NCI-H1694 treated with DMSO at 0.1 percent for 48 hours (cell line): Measurements from ENCODE around the gene COL4A1.
"Not testable (repeated sequence)": the region's sequence is repeated elsewhere in the genome, so short reads cannot be mapped to it uniquely, and the experiment has no call there.

Experiments used
- DNase-seq: peaks from one replicate; lab custom pipeline; 2025; lab: John Stamatoyannopoulos, UW

Gene COL4A1

DNA sequence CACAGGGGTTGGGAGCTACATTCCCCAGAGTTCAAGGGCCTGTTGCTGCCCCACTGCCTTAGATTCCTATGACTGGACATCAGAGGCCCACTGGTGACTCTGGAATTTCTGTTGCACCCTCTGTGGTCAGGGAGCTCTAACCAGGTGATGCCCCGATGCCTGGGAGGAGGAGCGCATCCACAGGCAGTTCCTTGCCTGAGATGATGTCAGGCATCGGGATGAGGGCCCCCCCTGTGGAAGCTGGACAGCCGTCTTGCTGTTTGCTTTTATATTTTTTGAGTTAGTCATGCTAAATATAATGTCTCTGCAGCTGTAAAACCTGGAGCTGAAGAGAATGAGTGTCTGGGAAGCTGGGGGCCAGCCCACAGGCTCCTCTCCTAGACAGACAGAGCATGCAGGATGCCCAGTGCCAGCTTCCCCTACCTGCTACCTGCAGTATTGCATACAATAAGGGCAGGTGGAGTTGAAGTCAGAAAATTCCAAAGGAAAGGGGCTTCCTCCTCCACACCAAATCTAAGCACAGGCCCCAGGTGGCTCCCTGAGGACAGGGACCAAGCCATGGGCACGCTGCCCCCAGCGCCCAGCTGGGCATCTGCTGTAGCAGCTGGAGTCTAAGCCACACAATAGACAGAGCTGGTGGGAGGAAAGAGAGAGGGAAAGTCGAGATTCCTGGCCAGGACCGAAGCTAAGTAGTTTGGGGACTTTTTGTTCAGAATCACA is 16.4 kb upstream of the COL4A1 start:
- DNase-seq, result no peak

DNA sequence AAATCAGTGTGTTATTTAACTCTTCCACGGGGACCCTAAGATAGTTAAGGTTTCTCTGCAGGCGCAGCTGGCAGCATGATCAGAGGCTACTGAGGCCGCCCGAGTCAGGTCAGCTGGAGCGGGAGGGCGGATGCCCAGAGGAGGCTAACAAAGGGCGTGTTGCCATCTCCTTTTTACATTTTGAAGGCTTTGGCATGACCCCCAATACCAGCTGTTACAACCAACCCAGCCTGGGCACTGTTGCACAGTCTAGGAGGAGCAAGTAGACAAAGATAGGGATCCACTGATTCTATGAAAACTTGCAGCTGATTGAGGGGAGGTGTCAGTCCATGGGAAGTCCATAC is 15.8 kb upstream of the COL4A1 start:
- no peak for DNase-seq

DNA sequence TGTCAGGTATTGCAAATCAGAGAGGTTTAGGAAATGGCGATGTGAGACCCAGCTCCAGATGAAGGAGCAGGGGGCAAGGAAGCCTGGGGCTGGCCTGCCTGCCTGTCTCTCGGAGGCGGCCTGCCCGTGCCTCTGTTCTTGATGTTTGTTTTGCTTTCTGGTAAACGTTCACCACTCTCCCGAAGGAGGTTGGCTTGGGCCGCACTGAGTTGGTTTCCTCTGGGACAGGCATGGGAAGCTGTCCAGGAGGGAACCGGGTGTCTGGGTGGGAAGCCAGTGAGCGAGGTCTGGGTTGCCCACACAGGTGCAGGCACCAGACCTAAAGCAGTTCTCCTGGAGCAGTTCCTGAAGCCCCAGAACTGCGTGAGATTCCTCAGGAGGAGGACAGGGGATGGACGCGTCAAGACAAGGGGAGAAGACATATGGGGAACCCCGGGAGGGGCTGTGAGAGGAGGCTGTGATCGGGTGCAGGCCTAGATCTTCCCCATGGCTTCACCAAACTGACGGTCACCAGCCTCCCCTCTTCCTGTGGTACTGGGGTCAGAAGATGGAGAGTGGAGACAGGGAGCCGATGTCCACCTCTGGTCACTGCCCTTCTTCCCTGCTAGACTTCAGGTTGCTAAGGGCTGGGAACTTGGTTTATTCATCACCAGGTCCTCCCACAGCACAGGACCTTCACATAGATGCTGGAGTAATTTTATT is 15.3 kb upstream of the COL4A1 start:
- no peak for DNase-seq

DNA sequence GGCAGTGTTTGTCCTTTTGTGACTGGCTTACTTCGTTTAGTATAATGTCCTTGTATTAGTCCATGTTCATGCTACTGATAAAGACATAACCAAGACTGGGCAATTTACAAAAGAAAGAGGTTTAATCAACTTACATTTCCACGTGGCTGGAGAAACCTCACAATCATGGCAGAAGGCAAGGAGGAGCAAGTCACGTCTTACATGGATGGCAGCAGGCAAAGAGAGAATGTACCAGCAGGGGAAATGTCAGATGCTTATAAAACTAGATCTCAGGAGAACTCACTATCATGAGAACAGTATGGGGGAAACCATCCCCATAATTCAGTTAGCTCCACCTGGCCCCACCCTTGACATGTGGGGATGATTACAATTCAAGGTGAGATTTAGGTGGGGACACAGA is 14.6 kb upstream of the COL4A1 start:
- DNase-seq, result not testable (repeated sequence)

GRCh38 chr13:110320645-110321044 is 13.7 kb upstream of the COL4A1 start:
- no peak for DNase-seq

GRCh38 chr13:110319774-110320509 is 13.0 kb upstream of the COL4A1 start:
- no peak for DNase-seq

DNA sequence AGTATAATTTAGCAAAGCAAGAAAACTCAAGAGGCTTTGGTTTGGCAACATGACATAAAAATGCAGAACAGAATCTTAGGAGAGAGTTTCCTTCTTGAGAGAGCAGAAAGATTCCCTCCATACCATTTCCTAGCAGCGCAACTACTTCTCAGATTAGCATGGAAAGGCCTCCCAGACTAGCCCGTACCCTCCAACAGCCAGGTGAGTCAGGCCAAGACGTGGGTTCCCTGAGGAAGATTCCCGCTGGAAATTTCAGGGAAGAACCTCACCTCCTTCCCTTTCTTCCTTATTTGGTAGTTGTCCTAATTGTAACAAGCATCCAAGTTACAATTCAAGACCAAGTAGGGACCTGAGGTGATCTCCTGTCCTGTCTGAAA is 12.4 kb upstream of the COL4A1 start:
- no peak for DNase-seq

- no peak for DNase-seq
Measured at GRCh38 chr13:110318920-110319319, 12.0 kb upstream of the COL4A1 start.

DNA sequence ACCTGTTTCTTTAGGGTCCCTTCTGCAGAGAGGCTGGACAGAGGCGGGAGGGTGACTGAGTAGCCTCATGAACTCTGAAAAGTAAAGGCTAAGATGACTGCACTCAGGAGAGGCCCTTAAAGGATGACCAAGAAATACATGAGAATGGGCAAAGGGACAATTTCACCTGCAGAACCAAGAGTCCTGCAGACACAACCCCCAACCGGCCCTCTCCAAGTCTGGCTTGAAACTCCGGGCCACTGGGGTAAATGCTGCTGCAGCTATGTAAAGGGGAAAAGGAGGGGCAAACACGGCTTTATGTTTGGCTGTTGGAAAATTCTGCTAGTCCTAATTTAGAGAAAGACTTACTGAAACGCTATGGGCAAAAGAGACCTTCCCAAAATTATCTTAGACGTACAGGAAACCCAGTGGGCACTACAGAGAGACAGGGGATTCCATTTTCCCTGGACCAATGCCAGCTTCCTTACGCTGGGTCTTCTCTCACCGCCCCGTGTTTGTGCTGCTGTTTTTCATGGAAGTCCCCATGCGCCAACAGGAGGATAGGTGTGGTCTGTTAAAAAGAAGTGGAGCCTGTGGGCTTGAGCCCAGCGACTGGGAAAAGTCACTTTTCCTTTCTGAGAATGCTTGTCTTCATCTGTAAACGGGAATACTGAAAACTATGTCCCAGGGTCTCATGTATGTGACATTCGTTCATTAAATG is 10.7 kb upstream of the COL4A1 start:
- no peak for DNase-seq

GRCh38 chr13:110317093-110317492 is 10.1 kb upstream of the COL4A1 start:
- no peak for DNase-seq

DNA sequence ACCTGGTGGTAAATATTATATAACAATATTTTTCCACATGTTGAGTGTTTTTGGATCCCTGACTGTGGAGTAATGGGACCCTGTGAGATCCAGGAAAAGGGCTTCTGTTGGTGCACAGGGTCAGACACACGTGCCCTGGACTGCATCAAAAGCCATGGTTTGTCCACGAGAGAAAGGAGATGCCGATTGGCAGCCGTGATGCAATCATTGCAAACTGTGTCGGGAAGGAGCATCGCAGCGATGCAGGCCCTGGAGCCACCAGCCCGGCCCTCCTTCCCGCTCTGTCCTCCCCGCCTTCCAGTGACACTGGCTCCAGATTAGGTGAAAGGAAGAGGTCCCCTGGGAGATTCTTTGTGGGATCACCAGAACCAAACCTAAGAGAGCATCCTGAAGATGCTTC is 9.2 kb upstream of the COL4A1 start:
- DNase-seq, result no peak

DNA sequence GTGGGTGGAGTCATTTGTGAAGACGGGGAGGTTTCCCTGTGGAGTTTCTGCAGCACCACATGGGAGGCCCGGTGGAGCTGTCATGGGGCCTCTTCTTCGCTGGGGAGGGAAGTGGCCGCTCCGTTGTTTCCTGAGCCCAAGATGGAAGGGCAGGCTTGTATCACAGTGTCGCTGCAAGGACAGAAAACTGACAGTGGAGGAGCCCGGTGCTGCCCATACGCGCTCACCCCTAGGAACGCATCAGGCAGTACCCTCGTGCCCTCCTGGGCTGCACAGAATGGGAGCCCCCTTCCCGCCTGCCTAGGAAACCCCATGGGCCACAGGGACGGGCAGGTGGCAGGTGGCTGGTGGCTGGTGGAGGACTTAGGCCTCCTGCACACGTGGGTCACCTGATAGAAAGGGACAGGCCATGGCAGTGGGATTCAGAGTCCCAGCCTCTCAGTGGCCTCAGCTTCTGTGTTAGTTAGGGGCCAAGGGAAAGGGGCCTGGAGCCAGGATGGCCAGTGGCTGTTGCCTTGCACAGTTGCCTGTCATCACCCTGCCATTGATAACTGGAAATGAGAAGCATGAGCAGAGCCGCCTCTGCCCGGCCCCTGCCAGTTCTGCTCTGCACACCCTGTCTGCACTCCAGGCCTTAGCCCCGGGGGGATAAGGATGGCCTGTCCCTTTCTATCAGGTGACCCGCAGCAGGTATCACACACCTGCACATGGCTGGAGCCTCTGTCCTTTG is 7.7 kb upstream of the COL4A1 start:
- DNase-seq, result no peak

DNA sequence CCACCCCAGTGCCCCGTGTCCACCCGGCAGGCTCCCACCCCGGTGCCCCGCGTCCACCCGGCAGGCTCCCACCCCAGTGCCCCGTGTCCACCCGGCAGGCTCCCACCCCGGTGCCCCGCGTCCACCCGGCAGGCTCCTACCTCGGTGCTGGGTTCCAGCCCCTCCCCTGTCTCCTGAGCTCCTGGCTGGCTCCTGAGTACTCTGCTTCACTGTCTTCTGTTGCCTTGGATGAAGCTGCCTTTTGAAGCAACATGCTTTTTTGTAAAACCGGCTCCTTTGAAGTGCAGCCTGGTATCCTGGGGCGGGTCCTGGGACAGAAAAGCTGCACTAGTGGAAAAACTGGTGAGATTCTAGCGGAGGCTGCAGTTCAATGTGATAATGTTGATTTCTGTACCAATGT is 6.8 kb upstream of the COL4A1 start:
- not testable (repeated sequence) for DNase-seq

DNA sequence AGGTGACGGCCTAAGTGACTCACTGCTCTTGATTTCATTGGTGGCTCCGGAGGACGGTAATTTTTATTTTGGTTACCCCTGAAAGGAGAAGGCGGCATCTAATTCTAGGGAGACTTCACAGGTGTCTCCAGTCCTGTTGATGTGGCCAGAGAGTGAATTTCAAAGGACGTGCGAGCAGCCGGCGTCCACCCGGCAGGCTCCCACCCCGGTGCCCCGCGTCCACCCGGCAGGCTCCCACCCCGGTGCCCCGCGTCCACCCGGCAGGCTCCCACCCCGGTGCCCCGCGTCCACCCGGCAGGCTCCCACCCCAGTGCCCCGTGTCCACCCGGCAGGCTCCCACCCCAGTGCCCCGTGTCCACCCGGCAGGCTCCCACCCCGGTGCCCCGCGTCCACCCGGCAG is 6.3 kb upstream of the COL4A1 start:
- DNase-seq, result not testable (repeated sequence)

DNA sequence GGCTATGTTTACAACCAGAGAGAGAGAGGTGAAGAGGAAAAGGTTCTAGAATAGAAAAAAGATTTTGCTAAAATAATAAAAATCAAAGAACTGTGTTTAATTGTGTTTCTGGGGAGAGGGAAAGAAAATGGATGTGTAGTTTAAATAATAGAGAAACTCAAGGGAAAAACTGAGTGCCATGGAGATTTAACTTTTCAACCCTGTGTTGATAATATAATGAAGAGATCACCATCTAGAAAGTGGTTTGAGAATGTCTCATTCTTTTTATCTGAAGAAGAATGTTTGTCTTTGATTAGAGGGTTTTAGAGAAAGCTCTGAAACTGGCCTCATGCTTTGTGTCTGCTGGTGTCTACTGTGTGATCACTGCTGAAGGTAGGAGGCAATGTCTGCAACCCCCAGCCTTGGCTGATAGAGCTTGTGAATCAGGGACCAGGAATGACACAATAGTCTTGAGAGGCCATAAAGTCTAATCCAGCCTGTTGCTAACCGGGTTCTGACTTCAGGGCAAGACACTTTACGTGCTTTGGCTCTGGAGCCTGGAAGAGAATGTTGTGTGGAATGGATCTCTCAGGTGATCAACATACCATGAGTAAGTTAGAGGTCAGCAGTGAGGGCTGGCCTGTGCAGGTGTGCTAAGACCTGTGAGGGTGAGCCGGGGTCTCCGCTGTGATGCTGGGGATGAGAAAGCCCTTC is 5.5 kb upstream of the COL4A1 start:
- no peak for DNase-seq

GRCh38 chr13:110311443-110312338 is 4.7 kb upstream of the COL4A1 start:
- no peak for DNase-seq

DNA sequence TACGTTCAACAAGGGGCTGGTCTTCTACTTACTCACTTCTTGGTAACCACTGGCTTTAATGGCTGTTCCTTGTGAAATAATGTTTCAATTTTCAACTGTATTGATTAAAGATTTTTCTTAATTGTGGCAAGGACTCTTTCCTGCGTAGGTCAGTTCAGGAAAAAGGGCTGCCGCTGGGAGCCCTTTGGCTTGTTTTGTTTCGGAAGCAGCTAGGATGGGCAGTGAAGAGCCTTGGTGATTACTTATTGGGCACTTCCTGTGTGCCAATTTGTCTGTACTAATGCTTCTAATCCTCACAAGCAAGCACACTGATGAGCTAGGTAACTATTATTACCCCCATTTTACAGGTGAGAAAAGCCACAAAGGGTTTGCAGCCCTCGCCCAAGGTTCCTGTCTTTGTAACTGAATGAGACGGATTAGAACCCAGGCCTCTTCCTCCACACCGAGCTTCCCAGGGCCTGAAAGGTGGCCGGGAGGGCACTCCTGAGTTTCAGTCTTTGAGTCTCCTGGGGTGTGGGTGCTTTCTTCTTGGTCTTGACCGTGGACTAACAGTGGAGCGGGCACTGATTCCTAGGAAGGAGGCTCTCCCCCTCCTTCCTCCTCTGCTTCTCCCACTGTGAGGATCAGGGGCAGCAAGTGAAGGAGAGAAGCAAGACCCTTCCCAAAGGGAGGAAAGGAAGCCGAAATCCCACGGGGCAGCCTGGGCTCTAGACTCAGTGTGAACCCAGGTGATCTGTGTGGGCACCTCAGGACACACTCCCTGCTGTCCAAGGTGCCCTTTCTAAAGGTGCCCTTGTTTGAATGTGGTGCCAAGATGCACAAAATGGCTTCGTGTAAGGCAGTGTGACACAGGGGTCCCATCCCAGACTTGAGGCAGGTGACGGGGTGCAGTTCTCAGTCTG is 3.8 kb upstream of the COL4A1 start:
- no peak for DNase-seq

- no peak for DNase-seq
Measured at GRCh38 chr13:110309661-110310524, 2.9 kb upstream of the COL4A1 start.
